ENCODE data around the gene RAB9B.

Gene RAB9B

GRCh38 chrX:103811858-103812257, 20.2 kb downstream of the RAB9B start:
- DNase-seq (ENCODE audit: low read depth), result no peak

- DNase-seq (ENCODE audit: low read depth), result no peak
These were observed 25.1 kb downstream of the RAB9B start for GRCh38 chrX:103806862-103807474.

DNA sequence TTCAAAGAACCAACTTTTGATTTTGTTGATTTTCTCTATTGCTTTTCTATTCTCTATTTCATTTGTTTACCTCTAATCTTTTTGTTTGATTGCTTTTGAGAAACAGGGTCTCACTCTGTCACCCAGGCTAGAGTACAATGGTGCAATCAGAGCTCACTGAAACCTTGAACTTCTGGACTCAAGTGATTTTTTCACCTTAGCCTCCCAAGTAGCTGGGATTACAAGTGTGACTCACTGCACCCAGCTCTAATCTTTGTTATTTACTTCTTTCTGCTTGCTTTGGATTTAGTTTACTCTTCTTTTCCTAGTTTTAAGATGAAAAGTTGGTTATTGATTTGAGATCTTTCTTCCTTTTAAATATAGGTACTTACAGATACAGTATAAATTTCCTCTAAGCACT, 26.2 kb downstream of the RAB9B start:
- no peak for DNase-seq (ENCODE audit: low read depth)

- DNase-seq (ENCODE audit: low read depth), result no peak
These were observed 31.7 kb downstream of the RAB9B start for GRCh38 chrX:103800318-103800717.

GRCh38 chrX:103797691-103798090, 34.4 kb downstream of the RAB9B start:
- no peak for DNase-seq (ENCODE audit: low read depth)

DNA sequence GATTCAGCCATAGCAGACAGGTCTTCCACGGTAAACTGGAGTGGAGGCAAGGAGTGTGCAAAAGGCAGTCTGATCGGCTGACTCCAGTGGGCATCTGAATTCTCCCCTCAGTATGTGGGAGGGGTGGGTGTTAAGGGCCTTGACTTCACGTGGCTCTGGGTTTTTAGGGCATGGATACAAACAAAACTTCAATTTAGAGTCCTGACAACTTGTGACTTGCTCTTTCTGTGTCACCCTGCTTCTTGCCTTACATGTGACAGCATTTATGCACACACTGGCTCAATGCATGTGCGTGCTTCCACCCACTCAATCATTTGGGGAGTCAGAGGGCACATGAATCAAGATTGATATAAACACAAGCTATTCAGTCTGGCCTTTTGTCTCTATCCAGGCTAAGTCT, 37.9 kb downstream of the RAB9B start:
- no peak for DNase-seq (ENCODE audit: low read depth)

- no peak for DNase-seq (ENCODE audit: low read depth)
These were observed 38.5 kb downstream of the RAB9B start for GRCh38 chrX:103793545-103793940.

- no peak for DNase-seq (ENCODE audit: low read depth)
These were observed 39.0 kb downstream of the RAB9B start for GRCh38 chrX:103792916-103793544.

DNA sequence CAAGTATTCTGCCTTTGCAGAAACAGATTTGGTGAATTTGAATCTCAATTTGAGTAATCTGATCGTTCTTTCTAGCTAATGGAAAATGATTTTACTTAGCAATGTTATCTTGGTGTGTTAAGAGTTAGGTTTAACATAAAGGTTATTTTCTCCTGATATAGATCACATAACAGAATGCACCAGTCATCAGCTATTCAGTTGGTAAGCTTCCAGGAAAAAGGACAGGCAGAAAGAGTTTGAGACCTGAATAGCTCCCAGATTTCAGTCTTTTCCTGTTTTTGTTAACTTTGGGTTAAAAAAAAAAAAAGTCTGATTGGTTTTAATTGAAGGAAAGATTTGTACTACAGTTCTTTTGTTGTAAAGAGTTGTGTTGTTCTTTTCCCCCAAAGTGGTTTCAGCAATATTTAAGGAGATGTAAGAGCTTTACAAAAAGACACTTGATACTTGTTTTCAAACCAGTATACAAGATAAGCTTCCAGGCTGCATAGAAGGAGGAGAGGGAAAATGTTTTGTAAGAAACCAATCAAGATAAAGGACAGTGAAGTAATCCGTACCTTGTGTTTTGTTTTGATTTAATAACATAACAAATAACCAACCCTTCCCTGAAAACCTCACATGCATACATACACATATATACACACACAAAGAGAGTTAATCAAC, 40.1 kb downstream of the RAB9B start:
- DNase-seq (ENCODE audit: low read depth), result no peak

DNA sequence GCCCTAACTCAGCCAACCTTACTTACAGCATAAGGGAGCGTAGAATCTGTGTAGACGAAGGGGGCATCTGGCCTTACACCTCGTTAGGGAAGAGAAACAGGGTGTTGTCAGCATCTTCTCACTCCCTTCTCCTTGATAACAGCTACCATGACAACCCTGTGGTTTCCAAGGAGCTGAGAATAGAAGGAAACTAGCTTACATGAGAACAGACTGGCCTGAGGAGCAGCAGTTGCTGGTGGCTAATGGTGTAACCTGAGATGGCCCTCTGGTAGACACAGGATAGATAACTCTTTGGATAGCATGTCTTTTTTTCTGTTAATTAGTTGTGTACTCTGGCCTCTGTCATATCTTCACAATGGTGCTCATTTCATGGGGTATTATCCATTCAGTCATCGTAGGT, 40.8 kb downstream of the RAB9B start:
- DNase-seq (ENCODE audit: low read depth), result no peak

GRCh38 chrX:103789004-103789403, 43.1 kb downstream of the RAB9B start:
- DNase-seq (ENCODE audit: low read depth), result no peak

DNA sequence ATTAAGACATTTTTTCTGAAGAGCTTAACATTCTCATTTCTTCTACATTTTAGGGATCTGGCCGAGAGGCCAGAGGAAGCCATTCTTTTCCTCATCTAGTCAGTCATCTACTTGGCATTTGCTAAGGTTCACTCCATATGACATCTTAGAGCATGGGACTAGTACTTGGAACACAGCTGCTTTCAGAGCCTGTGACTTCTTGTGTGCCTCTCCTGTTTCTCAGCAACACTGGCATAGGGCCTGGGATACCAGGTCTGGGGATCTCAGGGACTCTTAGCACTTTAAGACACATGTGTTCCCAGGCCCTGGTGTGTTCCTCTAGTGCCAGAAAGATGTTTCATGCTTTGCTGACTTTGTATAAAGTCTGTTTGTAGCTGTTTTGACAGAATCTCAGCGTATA, 48.1 kb downstream of the RAB9B start:
- no peak for DNase-seq (ENCODE audit: low read depth)

GRCh38 chrX:103783196-103783595, 48.9 kb downstream of the RAB9B start:
- DNase-seq (ENCODE audit: low read depth), result no peak

DNA sequence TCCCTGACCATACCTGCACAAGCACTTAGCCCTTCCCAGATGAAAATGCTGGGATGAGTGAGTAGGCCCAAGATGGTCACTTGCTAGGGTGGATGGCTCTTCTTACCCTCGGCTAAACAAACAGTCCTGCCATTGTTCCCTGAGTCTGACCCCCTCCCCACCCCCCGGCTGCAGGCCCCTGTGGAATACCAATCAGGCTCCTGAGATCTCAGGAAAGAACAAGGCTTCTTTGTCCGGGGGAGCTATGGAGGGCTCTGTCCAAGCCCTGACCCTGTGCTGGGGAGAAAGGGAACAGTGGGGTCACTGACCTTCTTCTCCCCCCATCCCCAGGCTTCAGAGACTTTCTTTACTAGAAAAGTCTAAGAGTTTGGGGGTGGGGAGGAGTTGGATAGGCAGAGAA, 49.4 kb downstream of the RAB9B start:
- DNase-seq (ENCODE audit: low read depth), result no peak

GRCh38 chrX:103781706-103782105, 50.4 kb downstream of the RAB9B start:
- DNase-seq (ENCODE audit: low read depth), result no peak

- no peak for DNase-seq (ENCODE audit: low read depth)
These were observed 51.0 kb downstream of the RAB9B start for GRCh38 chrX:103781062-103781402.

- DNase-seq (ENCODE audit: low read depth), result no peak
These were observed 51.6 kb downstream of the RAB9B start for GRCh38 chrX:103780336-103781061.

DNA sequence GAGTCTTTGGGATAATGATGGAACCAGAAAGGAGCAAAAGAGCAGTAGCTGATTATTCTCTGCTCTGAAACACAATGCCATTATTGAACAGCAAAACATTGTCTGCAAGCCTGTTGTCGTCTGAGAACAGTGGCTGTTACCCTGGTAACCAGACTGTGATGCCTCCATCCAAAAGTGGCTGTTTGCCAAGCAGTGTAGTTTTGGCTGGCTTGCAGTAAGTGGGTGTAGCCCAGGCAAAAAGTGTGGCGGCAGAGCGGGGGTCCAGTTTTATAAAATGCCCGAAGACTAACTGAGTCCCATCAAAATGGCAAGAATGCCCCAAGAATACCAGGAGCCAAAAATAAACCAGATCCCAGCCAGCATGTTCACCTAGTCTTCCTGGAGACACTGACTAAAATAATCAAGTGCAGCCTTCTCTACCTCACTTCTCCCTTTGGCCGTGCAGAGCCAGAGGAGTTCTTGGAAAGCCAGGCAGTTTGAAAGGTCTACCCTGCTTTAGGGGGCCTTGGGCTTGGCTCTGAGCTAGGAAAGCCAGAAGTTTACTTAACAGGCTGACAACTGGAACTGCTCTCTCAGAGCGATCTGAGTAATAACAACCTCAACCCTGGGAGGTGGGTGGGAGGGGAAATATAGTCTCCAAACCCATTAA, 52.8 kb downstream of the RAB9B start:
- no peak for DNase-seq (ENCODE audit: low read depth)

DNA sequence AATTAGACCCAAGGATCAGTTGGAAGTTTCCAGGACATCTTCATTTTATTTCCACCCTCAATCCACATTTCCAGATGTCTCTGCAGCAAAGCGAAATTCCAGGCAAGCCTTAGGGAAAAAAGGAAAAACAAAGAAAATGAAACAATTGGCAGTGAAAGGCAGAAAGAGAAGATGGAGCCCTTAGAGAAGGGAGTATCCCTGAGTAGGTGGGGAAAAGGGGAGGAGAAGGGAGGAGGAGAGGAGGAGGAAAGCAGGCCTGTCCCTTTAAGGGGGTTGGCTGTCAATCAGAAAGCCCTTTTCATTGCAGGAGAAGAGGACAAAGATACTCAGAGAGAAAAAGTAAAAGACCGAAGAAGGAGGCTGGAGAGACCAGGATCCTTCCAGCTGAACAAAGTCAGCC, 55.5 kb downstream of the RAB9B start, which contains the start of gene PLP1:
TSS of gene PLP1 (plus strand) at position 295 of the 400 bp plus-strand sequence. CDS start 156 bp downstream, outside the sequence.
- DNase-seq (ENCODE audit: low read depth), result no peak

GRCh38 chrX:103774070-103774642, 57.9 kb downstream of the RAB9B start:
- no peak for DNase-seq (ENCODE audit: low read depth)

- DNase-seq (ENCODE audit: low read depth), result no peak
These were observed 58.6 kb downstream of the RAB9B start for GRCh38 chrX:103773445-103773844.
